ENCODE data around the gene ERICH6B. TPM values are rescaled to one million over a fixed set of nuclear protein-coding genes. Genes with fewer than 3 reads are reported as not detected.

ERICH6B gene
- polyA plus RNA-seq, 4 donors, result 1.6 TPM; not detected in 3

DNA sequence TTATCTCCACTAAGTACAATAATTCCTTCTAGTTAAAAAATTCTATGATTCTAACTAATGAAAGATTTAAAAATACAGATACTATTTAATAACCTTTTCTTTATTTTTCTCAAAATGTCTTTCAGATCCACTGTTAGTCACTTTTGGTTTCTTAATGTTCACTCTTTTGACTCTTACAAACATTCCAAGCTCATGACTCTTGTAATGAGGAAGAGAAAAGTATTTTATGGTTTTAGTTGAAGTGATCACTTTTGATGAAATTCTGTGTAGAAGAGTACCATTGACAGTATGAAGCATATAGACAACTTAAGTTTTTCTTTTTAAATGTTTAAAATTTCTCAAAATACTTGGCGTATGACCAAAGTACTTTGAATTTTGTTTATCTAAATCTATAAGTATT lies 123.0 kb downstream of the ERICH6B start:
- H3K36me3 ChIP-seq (ENCODE audit: control insufficient read depth in 3 of 3, insufficient read depth in 2 of 3, low read depth in 1 of 3, low read length in 3 of 3), result peaks cover 15 to 27% (median 17%) of the 10 kb centered on the region in 3 donors
- 94 to 100% (median 98%) methylated on average over 1 of the region's 1 CpG for WGBS, 3 donors
- peak; percentile 80 for FAIRE-seq

More for the DNA sequence above, 123.0 kb downstream of the ERICH6B start:
- Histone ChIP-seq H3K27me3 (ENCODE audit: control insufficient read depth in 3 of 3, insufficient read depth in 3 of 3, low read length in 3 of 3) (no peaks in the 10 kb centered on the region), H3K27ac (ENCODE audit: low read depth in 1 of 3, low read length in 2 of 3) (no peak overlapping the region), H3K4me3 (ENCODE audit: low read depth in 1 of 3, low read length in 3 of 3) (no peak overlapping the region), H3K9me3 (ENCODE audit: control insufficient read depth in 2 of 2, insufficient read depth in 1 of 2, low read depth in 1 of 2, low read length in 1 of 2) (no peaks in the 10 kb centered on the region), H3K4me1 (ENCODE audit: control insufficient read depth in 3 of 3, insufficient read depth in 2 of 3, low read depth in 1 of 3, low read length in 2 of 3) (no peaks in the 10 kb centered on the region)
- no peak for DNase-seq

Other genes starting within 250 kb of the ERICH6B start
- gene SLC25A30, start 197.4 kb downstream of the ERICH6B start, polyA plus RNA-seq, result 1 to 10 TPM; 2.4 to 6.9 (median 4.5) TPM
- gene COG3, start 150.8 kb downstream of the ERICH6B start, polyA plus RNA-seq, result 10 to 100 TPM; 15.9 to 29.4 (median 22.3) TPM
- not detected for gene CBY2, start 86.6 kb upstream of the ERICH6B start, polyA plus RNA-seq
- under 1 TPM in 2 of 4 donors, not detected in 2; 0.01 to 0.06 TPM for gene SIAH3, start 236.0 kb upstream of the ERICH6B start, polyA plus RNA-seq

Data from small intestine (tissue), 7 donors.